Stomach smooth muscle (tissue), 2 donors: Measurements from ENCODE around the gene FXR1.

ENCODE experiments used
- H3K27ac ChIP-seq: one replicate; pipeline ENCODE4 v1.7.0; 2013; ENCODE audit warnings: mild to moderate bottlenecking, low read length, inconsistent platforms
- H3K27me3 ChIP-seq, 2 donors: one replicate each; pipeline ENCODE4 v1.7.0; 2013; ENCODE audit warnings: low read length in 2 of 2; ENCODE audit not compliant: insufficient read depth in 2 of 2, control insufficient read depth in 1 of 2
- H3K36me3 ChIP-seq, 2 donors: one replicate each; pipeline ENCODE4 v1.7.0; 2013; ENCODE audit warnings: low read length in 2 of 2; ENCODE audit not compliant: control insufficient read depth in 2 of 2, insufficient read depth in 2 of 2
- H3K4me1 ChIP-seq: one replicate; pipeline ENCODE4 v1.7.0; 2013; ENCODE audit warnings: low read length; ENCODE audit not compliant: control insufficient read depth, insufficient read depth
- H3K4me3 ChIP-seq, 2 donors: one replicate each; pipeline ENCODE4 v1.7.0; 2013; ENCODE audit warnings: low read length in 2 of 2
- H3K9ac ChIP-seq, 2 donors: one replicate each; pipeline ENCODE4 v1.7.0; 2013; ENCODE audit warnings: low read length in 2 of 2, mild to moderate bottlenecking in 1 of 2
- H3K9me3 ChIP-seq, 2 donors: one replicate each; pipeline ENCODE4 v1.7.0; 2013; ENCODE audit warnings: low read length in 2 of 2; ENCODE audit not compliant: control insufficient read depth in 2 of 2
- donor health status: healthy.
- donor health status: Pancreatic carcinoma.

The FXR1 gene

DNA sequence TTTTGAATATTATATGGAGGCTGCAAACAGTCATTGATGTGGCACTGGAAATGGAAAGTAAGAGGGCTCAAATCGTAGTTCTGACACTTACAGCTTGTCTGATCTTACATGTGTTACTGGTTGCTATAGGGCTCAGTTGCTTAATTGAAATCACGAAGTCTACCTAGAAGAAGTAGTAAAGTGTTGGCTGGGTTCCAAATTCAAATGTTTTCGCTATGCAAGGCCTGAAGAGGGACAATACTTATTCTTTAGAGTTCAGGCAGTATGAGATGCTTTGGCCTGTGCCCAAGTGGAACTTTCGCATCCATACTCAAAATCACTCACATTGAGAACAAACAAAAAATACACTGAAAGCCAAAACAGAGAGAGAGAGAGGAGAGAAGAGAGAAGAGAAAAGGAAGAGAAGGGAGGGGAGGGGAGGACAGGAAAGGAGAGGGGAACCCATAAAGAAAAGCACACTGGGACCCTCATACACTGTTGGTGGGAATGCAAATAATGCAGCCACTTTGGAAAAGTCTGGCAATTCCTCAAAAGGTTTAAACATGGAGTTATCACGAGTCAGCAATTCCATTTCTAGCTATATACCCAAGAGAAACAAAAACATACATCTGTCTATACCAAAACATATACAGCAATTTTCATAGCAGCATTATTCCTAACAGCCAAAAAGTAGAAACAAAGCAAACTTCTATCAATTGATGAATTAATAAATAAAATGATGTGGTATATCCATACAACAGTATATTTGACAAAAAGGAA, 2.9 kb upstream of the FXR1 start:
- H3K9ac ChIP-seq, result no peak overlapping the region
- no peak overlapping the region for H3K4me3 ChIP-seq
- no peaks in the 10 kb centered on the region for H3K27me3 ChIP-seq
- peaks cover 19% of the 10 kb centered on the region for H3K4me1 ChIP-seq
- H3K27ac ChIP-seq, result no peak overlapping the region
- H3K9me3 ChIP-seq, result no peaks in the 10 kb centered on the region
- H3K36me3 ChIP-seq, result no peaks in the 10 kb centered on the region

- no peak overlapping the region for H3K9ac ChIP-seq
These were observed 1.6 kb upstream of the FXR1 start for GRCh38 chr3:180910823-180911222.

GRCh38 chr3:180911876-180912303, 580 bp upstream of the FXR1 start:
- peak overlapping the region; percentile 96 to 99 for H3K4me3 ChIP-seq
- peaks cover 20% of the 10 kb centered on the region for H3K4me1 ChIP-seq
- H3K27me3 ChIP-seq, result no peaks in the 10 kb centered on the region
- H3K9ac ChIP-seq, result peak overlapping the region; percentile 80 to 96
- H3K36me3 ChIP-seq, result no peaks in the 10 kb centered on the region
- H3K27ac ChIP-seq, result peak overlapping the region; percentile 88
- H3K9me3 ChIP-seq, result no peaks in the 10 kb centered on the region

More at GRCh38 chr3:180910823-180911222, 1.6 kb upstream of the FXR1 start:
- Histone ChIP-seq H3K4me3 (no peak overlapping the region), H3K27me3 (no peaks in the 10 kb centered on the region), H3K9me3 (no peaks in the 10 kb centered on the region), H3K27ac (no peak overlapping the region), H3K4me1 (peaks cover 20% of the 10 kb centered on the region), H3K36me3 (no peaks in the 10 kb centered on the region)

- H3K9me3 ChIP-seq, result no peaks in the 10 kb centered on the region
- peak overlapping the region; percentile 96 to 100 for H3K9ac ChIP-seq
- peaks cover 20% of the 10 kb centered on the region for H3K4me1 ChIP-seq
- H3K4me3 ChIP-seq, result peak overlapping the region; percentile 96 to 99
- H3K27me3 ChIP-seq, result no peaks in the 10 kb centered on the region
- H3K27ac ChIP-seq, result no peak overlapping the region
- H3K36me3 ChIP-seq, result no peaks in the 10 kb centered on the region
These were observed 1.3 kb downstream of the FXR1 start for GRCh38 chr3:180913581-180914404.

GRCh38 chr3:180918542-180918941, 6.1 kb downstream of the FXR1 start:
- H3K36me3 ChIP-seq, result no peaks in the 10 kb centered on the region
- no peak overlapping the region for H3K9ac ChIP-seq
- H3K27me3 ChIP-seq, result no peaks in the 10 kb centered on the region
- H3K4me3 ChIP-seq, result no peak overlapping the region
- H3K9me3 ChIP-seq, result no peaks in the 10 kb centered on the region
- no peak overlapping the region for H3K27ac ChIP-seq
- peaks cover 11% of the 10 kb centered on the region for H3K4me1 ChIP-seq

GRCh38 chr3:180922242-180922641, 9.8 kb downstream of the FXR1 start:
- no peaks in the 10 kb centered on the region for H3K36me3 ChIP-seq
- no peaks in the 10 kb centered on the region for H3K9me3 ChIP-seq
- no peak overlapping the region for H3K4me3 ChIP-seq
- no peaks in the 10 kb centered on the region for H3K27me3 ChIP-seq
- no peak overlapping the region for H3K9ac ChIP-seq
- H3K27ac ChIP-seq, result no peak overlapping the region
- no peaks in the 10 kb centered on the region for H3K4me1 ChIP-seq

GRCh38 chr3:180923561-180923960, 11.1 kb downstream of the FXR1 start:
- Histone ChIP-seq H3K9ac (no peak overlapping the region), H3K9me3 (no peaks in the 10 kb centered on the region), H3K4me3 (no peak overlapping the region), H3K27ac (no peak overlapping the region), H3K4me1 (no peaks in the 10 kb centered on the region), H3K27me3 (no peaks in the 10 kb centered on the region), H3K36me3 (no peaks in the 10 kb centered on the region)

GRCh38 chr3:180926526-180926925, 14.1 kb downstream of the FXR1 start:
- Histone ChIP-seq H3K9me3 (no peaks in the 10 kb centered on the region), H3K9ac (no peak overlapping the region), H3K4me1 (no peaks in the 10 kb centered on the region), H3K27ac (no peak overlapping the region), H3K4me3 (no peak overlapping the region), H3K27me3 (no peaks in the 10 kb centered on the region), H3K36me3 (no peaks in the 10 kb centered on the region)

GRCh38 chr3:180929376-180929775, 16.9 kb downstream of the FXR1 start:
- H3K27ac ChIP-seq, result no peak overlapping the region
- no peaks in the 10 kb centered on the region for H3K27me3 ChIP-seq
- H3K36me3 ChIP-seq, result no peaks in the 10 kb centered on the region
- H3K9ac ChIP-seq, result no peak overlapping the region
- no peaks in the 10 kb centered on the region for H3K4me1 ChIP-seq
- H3K9me3 ChIP-seq, result no peaks in the 10 kb centered on the region
- H3K4me3 ChIP-seq, result no peak overlapping the region

DNA sequence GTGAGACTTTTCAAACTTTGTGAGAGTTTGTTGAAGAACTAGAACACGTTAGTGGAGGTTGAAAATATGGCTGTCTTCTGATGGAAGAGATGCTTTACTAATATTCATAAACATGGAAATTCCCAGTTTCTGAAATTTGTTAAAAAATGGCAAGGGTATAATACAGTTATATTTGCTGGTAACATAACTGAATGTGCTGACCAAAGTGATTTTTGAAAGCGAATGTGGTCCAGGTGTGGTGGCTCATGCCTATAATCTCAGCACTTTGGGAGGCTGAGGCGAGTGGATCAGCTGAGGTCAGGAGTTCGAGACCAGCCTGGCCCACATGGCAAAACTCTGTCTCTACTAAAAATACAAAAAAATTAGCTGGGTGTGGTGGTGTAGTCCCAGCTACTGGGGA, 18.1 kb downstream of the FXR1 start:
- H3K4me3 ChIP-seq, result no peak overlapping the region
- H3K36me3 ChIP-seq, result no peaks in the 10 kb centered on the region
- H3K27ac ChIP-seq, result no peak overlapping the region
- H3K4me1 ChIP-seq, result no peaks in the 10 kb centered on the region
- H3K9me3 ChIP-seq, result no peaks in the 10 kb centered on the region
- H3K27me3 ChIP-seq, result no peaks in the 10 kb centered on the region
- H3K9ac ChIP-seq, result no peak overlapping the region

GRCh38 chr3:180932819-180933218, 20.3 kb downstream of the FXR1 start:
- Histone ChIP-seq H3K4me1 (no peaks in the 10 kb centered on the region), H3K9ac (no peak overlapping the region), H3K27me3 (no peaks in the 10 kb centered on the region), H3K27ac (no peak overlapping the region), H3K9me3 (no peaks in the 10 kb centered on the region), H3K36me3 (peaks cover 2 to 6% of the 10 kb centered on the region in 2 donors), H3K4me3 (no peak overlapping the region)
